Measurements from ENCODE around the gene ASB4.
"Not testable (repeated sequence)": the region's sequence is repeated elsewhere in the genome, so short reads cannot be mapped to it uniquely, and the experiment has no call there.

ASB4 gene

GRCh38 chr7:95485391-95486123, at the start of gene ASB4:
Gene ASB4 (plus strand): TSS chr7:95485943. CDS start chr7:95485972, 29 bp downstream.
- DNase-seq (ENCODE audit: low read depth in 2 of 2): no peak

GRCh38 chr7:95436407-95436806, 49.3 kb upstream of the ASB4 start:
- no peak for DNase-seq (ENCODE audit: low read depth in 2 of 2)

DNA sequence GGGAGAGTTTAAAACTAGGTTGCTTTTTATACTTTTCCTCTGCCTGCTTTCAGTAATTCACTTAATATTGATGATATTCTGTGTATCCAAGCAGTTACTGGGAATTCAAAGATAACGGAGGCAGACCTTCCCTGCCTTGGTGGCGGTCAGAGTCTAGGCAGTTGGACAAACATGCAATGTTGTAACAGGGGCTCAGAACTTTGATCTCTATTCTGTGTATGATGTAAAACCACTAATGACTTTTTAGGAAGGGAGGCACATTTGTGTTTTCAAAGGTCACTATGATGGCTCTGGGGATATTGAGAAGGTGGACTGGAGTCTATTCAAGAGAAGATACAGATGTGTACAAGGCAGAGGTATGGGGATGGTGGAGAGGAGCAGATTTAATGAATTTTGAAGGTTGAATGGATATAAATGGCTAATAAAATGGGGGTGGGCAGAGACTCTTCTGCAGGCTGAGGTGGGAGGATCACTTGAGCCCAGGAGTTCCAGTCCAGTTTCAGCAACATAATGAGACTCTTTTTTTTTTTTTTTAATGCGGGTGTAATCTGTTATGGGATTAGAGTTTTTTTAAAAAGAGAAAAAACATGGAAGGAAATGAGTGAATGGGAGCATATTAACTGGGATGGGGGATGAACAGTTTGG, 45.2 kb upstream of the ASB4 start:
- no peak for DNase-seq (ENCODE audit: low read depth in 2 of 2)

- DNase-seq (ENCODE audit: low read depth in 2 of 2): no peak
Observed at GRCh38 chr7:95441042-95441823, 44.5 kb upstream of the ASB4 start.

DNA sequence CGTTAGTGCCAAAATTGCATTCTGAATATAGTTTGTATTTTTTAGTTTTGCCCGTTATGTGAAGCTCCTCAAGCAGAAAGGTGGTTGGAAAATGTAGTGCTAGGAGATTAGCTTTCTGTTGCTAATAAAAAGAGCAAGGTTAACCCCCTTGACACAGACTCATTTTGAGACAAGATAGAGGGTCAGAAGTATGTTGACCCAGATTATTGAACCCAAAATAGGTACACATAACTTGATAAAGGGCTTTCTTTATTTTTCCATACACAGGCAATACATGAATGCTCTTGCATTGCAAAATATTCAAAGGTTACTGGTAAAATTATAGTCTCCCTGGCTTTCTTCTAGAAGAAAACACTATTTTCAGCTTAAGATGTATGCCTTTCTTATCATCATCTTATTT, 40.9 kb upstream of the ASB4 start:
- no peak for DNase-seq (ENCODE audit: low read depth in 2 of 2)

DNA sequence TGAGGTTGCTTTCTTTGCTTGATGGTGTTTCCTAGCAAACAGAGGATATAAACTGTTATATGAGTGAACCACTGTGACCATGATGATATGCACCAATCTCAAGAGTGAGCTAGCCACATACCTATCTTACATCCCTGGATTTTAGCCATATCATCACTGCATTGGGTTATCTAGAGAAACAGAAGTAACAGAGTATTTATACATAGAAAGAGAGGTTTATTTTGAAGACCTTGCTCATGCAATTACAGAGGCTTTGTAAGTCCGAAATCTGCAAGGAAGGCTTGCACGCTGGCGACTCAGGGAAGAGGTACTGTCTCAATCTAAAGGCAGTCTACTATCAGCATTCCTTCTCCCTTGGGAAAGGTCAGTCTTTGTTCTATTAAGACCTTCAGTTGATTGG, 39.1 kb upstream of the ASB4 start:
- DNase-seq (ENCODE audit: low read depth in 2 of 2): no peak

GRCh38 chr7:95454438-95455045, 31.2 kb upstream of the ASB4 start:
- DNase-seq (ENCODE audit: low read depth in 2 of 2): no peak

GRCh38 chr7:95457947-95458346, 27.8 kb upstream of the ASB4 start:
- DNase-seq (ENCODE audit: low read depth in 2 of 2): no peak

- not testable (repeated sequence) for DNase-seq (ENCODE audit: low read depth in 2 of 2)
Observed at GRCh38 chr7:95460653-95461052, 25.1 kb upstream of the ASB4 start.

DNA sequence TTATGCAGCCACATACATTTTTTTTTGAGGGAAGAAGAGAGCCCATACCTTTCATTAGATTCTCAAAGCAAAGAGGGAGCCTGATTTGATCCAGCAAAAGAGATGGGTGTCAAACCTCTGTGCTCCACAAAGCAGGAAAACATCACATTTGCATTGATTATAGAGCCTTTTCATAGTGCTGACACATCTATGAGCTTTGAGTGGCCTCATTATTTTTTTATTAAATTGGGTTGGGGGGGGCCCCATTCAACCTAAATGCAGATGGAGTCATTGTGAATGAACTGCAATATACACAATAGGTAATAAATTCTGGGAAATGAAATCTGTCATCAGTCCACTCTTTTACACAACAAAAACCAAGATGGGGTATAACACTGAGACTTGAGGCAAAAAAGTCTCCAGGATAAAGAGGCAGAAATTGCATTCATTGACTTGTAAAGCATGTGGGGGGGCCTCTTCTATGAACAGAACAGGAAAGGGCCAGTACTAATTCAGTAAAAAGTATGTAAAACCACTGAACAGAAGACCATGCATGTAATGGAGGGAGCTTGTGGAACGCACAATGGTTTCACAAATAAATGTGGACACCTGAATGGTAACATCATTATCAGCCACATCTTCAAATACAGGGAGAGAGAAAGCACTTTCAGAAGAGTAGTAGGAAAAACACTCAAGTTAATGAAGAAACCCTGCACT, 17.7 kb upstream of the ASB4 start:
- no peak for DNase-seq (ENCODE audit: low read depth in 2 of 2)

GRCh38 chr7:95469187-95469586, 16.6 kb upstream of the ASB4 start:
- no peak for DNase-seq (ENCODE audit: low read depth in 2 of 2)

GRCh38 chr7:95469848-95470247, 15.9 kb upstream of the ASB4 start:
- no peak for DNase-seq (ENCODE audit: low read depth in 2 of 2)

- DNase-seq (ENCODE audit: low read depth in 2 of 2): no peak
Observed at GRCh38 chr7:95470452-95470851, 15.3 kb upstream of the ASB4 start.

DNA sequence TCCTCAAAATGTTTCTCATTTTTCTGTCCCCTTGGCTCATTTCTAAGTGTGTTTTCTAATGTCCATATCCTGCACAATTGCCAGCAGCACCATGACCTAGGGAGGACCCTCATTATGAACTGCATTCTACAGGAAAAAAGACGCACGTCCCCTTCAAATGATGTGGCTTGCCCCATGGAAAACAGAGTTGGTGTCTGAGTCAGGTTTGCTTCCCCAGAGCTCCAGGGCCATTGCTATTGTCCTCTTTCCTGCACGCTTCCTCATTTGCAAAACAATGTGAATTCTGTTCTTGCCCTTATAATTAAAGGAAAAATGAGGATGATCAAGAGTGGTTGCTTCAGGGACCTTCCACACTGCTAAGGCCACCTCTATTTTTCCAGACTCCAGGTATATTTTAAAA, 14.7 kb upstream of the ASB4 start:
- DNase-seq (ENCODE audit: low read depth in 2 of 2): no peak

- DNase-seq (ENCODE audit: low read depth in 2 of 2): no peak
Observed at GRCh38 chr7:95472581-95473161, 13.1 kb upstream of the ASB4 start.

- no peak for DNase-seq (ENCODE audit: low read depth in 2 of 2)
Observed at GRCh38 chr7:95473276-95473985, 12.3 kb upstream of the ASB4 start.

- no peak for DNase-seq (ENCODE audit: low read depth in 2 of 2)
Observed at GRCh38 chr7:95476072-95476847, 9.5 kb upstream of the ASB4 start.

GRCh38 chr7:95476904-95477594, 8.7 kb upstream of the ASB4 start:
- no peak for DNase-seq (ENCODE audit: low read depth in 2 of 2)

Data from stimulated activated CD8-positive, alpha-beta memory T cell treated with anti-CD3 and anti-CD28 coated beads, Interleukin-15, amount 100 ng/mL, for 4 hours (primary cell).